GM23248 (cell line): ENCODE data around the gene RPGRIP1. TPM values are rescaled to one million over a fixed set of nuclear protein-coding genes. Genes with fewer than 3 reads are reported as not detected.

Experiments
- DNase-seq: peaks from one replicate; pipeline ENCODE4 v3.0.0-alpha.2; 2015
- H2AFZ ChIP-seq: fragments of 200-600 bp; sonication (generic); 2 replicates; pipeline ENCODE4 v1.6.1; 2016; ENCODE audit warnings: antibody characterized with exemption
- H3F3A ChIP-seq: fragments of 200-600 bp; sonication (generic); 2 replicates; pipeline ENCODE4 v1.6.1; 2016; ENCODE audit warnings: mild to moderate bottlenecking, antibody characterized with exemption, mixed run types; ENCODE audit not compliant: insufficient read depth
- H3K27ac ChIP-seq: fragments of 200-600 bp; sonication (generic); 2 replicates; pipeline ENCODE4 v1.5.1; 2016; ENCODE audit warnings: mild to moderate bottlenecking
- H3K27me3 ChIP-seq: fragments of 200-600 bp; sonication (generic); replicated peaks from 2 replicates; pipeline ENCODE4 v1.6.1; 2016; ENCODE audit warnings: mild to moderate bottlenecking; ENCODE audit not compliant: insufficient read depth
- H3K36me3 ChIP-seq: fragments of 200-600 bp; sonication (generic); 2 replicates; pipeline ENCODE4 v1.6.1; 2016; ENCODE audit warnings: low read depth, mild to moderate bottlenecking
- H3K4me1 ChIP-seq: fragments of 200-600 bp; sonication (generic); 2 replicates; pipeline ENCODE4 v1.6.1; 2016; ENCODE audit warnings: mild to moderate bottlenecking; ENCODE audit not compliant: insufficient read depth
- H3K4me2 ChIP-seq: fragments of 200-600 bp; sonication (generic); one replicate; pipeline ENCODE4 v1.6.1; 2016; ENCODE audit warnings: mild to moderate bottlenecking; ENCODE audit not compliant: unreplicated experiment
- H3K4me3 ChIP-seq: fragments of 200-600 bp; sonication (generic); 2 replicates; pipeline ENCODE4 v1.5.1; 2016; ENCODE audit warnings: mild to moderate bottlenecking
- H3K79me2 ChIP-seq: fragments of 200-600 bp; sonication (generic); 2 replicates; pipeline ENCODE4 v1.6.1; 2016; ENCODE audit warnings: mild to moderate bottlenecking; ENCODE audit not compliant: insufficient read depth
- H3K9ac ChIP-seq: fragments of 200-600 bp; sonication (generic); 2 replicates; pipeline ENCODE4 v1.6.1; 2016; ENCODE audit warnings: mild to moderate bottlenecking
- H3K9me2 ChIP-seq: fragments of 200-600 bp; sonication (generic); 2 replicates; pipeline ENCODE4 v1.6.1; 2016; ENCODE audit warnings: mixed run types, mild to moderate bottlenecking, moderate library complexity; ENCODE audit not compliant: insufficient read depth
- H3K9me3 ChIP-seq: fragments of 200-600 bp; sonication (generic); one replicate; pipeline ENCODE4 v1.6.1; 2017; ENCODE audit warnings: low read depth
- H4K20me1 ChIP-seq: fragments of 200-600 bp; sonication (generic); 2 replicates; pipeline ENCODE4 v1.6.0; 2016; ENCODE audit not compliant: insufficient read depth
- EZH2 ChIP-seq: fragments of 200-600 bp; sonication (generic); IDR thresholded peaks from 2 replicates; pipeline ENCODE4 v1.6.1; 2018; ENCODE audit warnings: antibody characterized with exemption, mild to moderate bottlenecking; ENCODE audit not compliant: insufficient read depth, poor library complexity, severe bottlenecking
- EZH2phosphoT487 ChIP-seq: fragments of 200-600 bp; sonication (generic); IDR thresholded peaks from 2 replicates; pipeline ENCODE4 v1.6.1; 2018; ENCODE audit warnings: antibody characterized with exemption, moderate library complexity, mild to moderate bottlenecking, low read depth; ENCODE audit not compliant: insufficient read depth
- WGBS, 2 experiments: methylation state at CpG; one replicate each; pipeline ENCODE4 v1.1.6; 2015 to 2017; ENCODE audit warnings: low lambda C conversion rate in 2 of 2, low coverage in 1 of 2; ENCODE audit errors: missing lambda C conversion rate in 2 of 2; 5-methylcytosine and 5-hydroxymethylcytosine counted together
- in situ Hi-C: fragments of 300-500 bp; cut with MboI; formaldehyde crosslinking; loops from 2 replicates; pipeline ENCODE4 v1.15.0; 2020
- polyA plus RNA-seq: library from polyadenylated mRNA; unstranded; fragments of >200 nt; fragmentation: Nextera tagmentation; extraction: Ambion mirVana; gene quantifications from 2 replicates; pipeline ENCODE4 v1.2.1, GENCODE V29; 2016
- total RNA-seq: library from RNA; depleted of rRNA; stranded (reverse); fragments of >200 nt; shearing (Covaris generic); gene quantifications from 2 replicates; pipeline ENCODE4 v1.2.3, GENCODE V29; 2014

The RPGRIP1 gene
- total and polyA plus RNA-seq, 2 experiments from 2014 or later = not detected

DNA sequence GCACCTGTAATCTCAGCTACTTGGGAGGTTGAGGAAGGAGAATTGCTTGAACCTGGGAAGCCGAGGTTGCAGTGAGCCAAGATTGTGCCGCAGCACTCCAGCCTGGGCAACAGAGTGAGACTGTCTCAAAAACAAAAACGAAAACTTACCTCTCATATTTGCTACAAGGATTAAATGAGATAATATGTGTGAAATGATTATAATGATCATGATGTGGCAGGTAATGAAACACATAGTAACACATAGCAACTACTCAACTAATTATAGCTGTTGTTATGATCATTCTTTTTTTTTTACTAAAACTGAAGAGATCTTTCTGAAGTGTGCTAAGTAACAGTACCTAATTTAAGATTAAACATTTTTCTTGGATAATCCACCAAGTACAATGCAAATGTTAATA, 30.1 kb downstream of the RPGRIP1 start:
- Histone ChIP-seq H3K36me3 (no peaks in the 10 kb centered on the region), H3K27ac (no peak overlapping the region), H2AFZ (no peak overlapping the region), H3K9me3 (no peaks in the 10 kb centered on the region), H3K79me2 (no peaks in the 10 kb centered on the region), H3K4me2 (no peak overlapping the region), H3K4me1 (no peaks in the 10 kb centered on the region), H3K9ac (no peak overlapping the region), H3K4me3 (no peak overlapping the region), H3K9me2 (no peaks in the 10 kb centered on the region), H3F3A (no peaks in the 10 kb centered on the region), H4K20me1 (no peaks in the 10 kb centered on the region), H3K27me3 (peaks cover 14% of the 10 kb centered on the region)
- WGBS, 2 experiments = 86 to 94% methylated on average over 3 of the region's 3 CpGs
- in situ Hi-C loops = no loop called here
- TF ChIP-seq EZH2phosphoT487 (no peak), EZH2 (no peak)
- DNase-seq = no peak

DNA sequence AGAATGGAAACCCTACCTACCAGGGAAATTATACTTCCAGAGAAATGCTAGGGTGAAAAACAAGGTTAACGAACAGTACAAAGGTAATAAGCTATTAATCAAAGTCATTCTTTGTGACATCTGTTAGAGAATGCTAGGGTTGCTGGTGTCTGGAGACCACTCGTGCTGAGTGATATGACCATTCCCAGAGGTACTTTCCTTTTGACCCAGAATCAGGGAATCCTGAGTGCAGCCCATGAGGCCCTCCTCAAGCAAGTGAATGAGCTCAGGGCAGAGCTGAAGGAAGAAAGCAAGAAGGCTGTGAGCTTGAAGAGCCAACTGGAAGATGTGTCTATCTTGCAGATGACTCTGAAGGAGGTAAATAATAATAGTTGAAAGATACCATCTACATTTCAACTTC, 31.7 kb downstream of the RPGRIP1 start:
- Histone ChIP-seq H3K79me2 (no peaks in the 10 kb centered on the region), H3K36me3 (no peaks in the 10 kb centered on the region), H3F3A (no peaks in the 10 kb centered on the region), H3K9me3 (no peaks in the 10 kb centered on the region), H3K9me2 (no peaks in the 10 kb centered on the region), H3K27me3 (peaks cover 14% of the 10 kb centered on the region), H3K4me2 (no peak overlapping the region), H3K4me3 (no peak overlapping the region), H4K20me1 (no peaks in the 10 kb centered on the region), H2AFZ (no peak overlapping the region), H3K27ac (no peak overlapping the region), H3K9ac (no peak overlapping the region), H3K4me1 (no peaks in the 10 kb centered on the region)
- in situ Hi-C loops = no loop called here
- no peak for DNase-seq
- TF ChIP-seq EZH2phosphoT487 = no peak
- no peak for TF ChIP-seq EZH2
- 26 to 30% methylated on average over 2 of the region's 2 CpGs for WGBS, 2 experiments

- 69% methylated on average over 12 of the region's 12 CpGs for WGBS, 2 experiments
- peaks cover 14% of the 10 kb centered on the region for H3K27me3 ChIP-seq
- no peak for DNase-seq
- no peaks in the 10 kb centered on the region for H4K20me1 ChIP-seq
- H3K9me3 ChIP-seq = no peaks in the 10 kb centered on the region
- no peak overlapping the region for H2AFZ ChIP-seq
- H3K9ac ChIP-seq = no peak overlapping the region
- no peaks in the 10 kb centered on the region for H3F3A ChIP-seq
- no peaks in the 10 kb centered on the region for H3K4me1 ChIP-seq
- no peaks in the 10 kb centered on the region for H3K79me2 ChIP-seq
- no peaks in the 10 kb centered on the region for H3K36me3 ChIP-seq
- H3K9me2 ChIP-seq = no peaks in the 10 kb centered on the region
- no peak for TF ChIP-seq EZH2
- TF ChIP-seq EZH2phosphoT487 = no peak
- in situ Hi-C loops = no loop called here
- H3K4me2 ChIP-seq = no peak overlapping the region
- H3K27ac ChIP-seq = no peak overlapping the region
- no peak overlapping the region for H3K4me3 ChIP-seq
Observed at GRCh38 chr14:21313512-21313911, 33.6 kb downstream of the RPGRIP1 start.

DNA sequence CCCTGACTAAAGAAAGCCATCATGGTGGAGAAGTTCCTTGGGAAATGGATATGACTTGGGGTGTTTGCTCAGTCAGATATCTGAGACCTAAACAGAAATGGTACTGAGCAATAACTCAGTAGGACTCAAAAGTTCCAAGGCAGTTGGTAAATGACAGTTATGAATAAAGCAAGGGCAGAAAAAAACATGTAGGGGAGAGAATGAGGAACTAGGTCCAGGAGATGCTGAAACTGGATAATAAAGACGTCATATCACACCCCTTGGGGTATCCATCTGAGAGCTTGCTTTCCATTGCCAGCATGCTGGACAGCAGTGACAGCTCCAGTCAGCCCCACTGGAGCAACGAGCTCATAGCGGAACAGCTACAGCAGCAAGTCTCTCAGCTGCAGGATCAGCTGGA, 37.5 kb downstream of the RPGRIP1 start:
- WGBS, 2 experiments = 33% methylated on average over 3 of the region's 3 CpGs
- no peak for DNase-seq

DNA sequence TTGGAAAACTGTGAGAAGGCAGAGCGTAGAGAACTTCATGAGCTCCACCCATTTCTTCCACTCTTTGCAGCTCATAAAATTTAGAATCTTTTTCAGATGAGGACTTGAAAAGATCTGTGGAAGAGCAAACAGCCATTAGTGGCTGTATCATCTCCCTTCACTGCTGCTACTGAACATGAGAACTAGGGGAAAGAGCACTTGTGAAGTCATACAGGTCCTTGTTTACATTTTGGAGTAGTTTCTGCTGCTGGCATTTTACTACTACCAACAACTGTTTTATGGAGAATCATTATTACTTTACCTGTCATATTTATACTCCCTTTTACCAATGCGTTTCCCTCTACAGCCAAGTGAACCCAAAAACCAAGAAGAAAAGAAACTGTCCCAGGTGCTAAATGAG, 41.0 kb downstream of the RPGRIP1 start:
- no peaks in the 10 kb centered on the region for H3K36me3 ChIP-seq
- H3K4me1 ChIP-seq = no peaks in the 10 kb centered on the region
- no peak overlapping the region for H2AFZ ChIP-seq
- H3K4me3 ChIP-seq = no peak overlapping the region
- H3K27ac ChIP-seq = no peak overlapping the region
- no peaks in the 10 kb centered on the region for H3K9me2 ChIP-seq
- in situ Hi-C loops = no loop called here
- no peak for TF ChIP-seq EZH2phosphoT487
- no peak for TF ChIP-seq EZH2
- H4K20me1 ChIP-seq = no peaks in the 10 kb centered on the region
- H3K27me3 ChIP-seq = peaks cover 9% of the 10 kb centered on the region; the same call in 1 of the 2 replicates
- H3K79me2 ChIP-seq = no peaks in the 10 kb centered on the region
- no peak for DNase-seq
- WGBS, 2 experiments = 58 to 68% methylated on average over 2 of the region's 2 CpGs
- H3K9me3 ChIP-seq = no peaks in the 10 kb centered on the region
- no peaks in the 10 kb centered on the region for H3F3A ChIP-seq
- H3K9ac ChIP-seq = no peak overlapping the region
- H3K4me2 ChIP-seq = no peak overlapping the region

More for the DNA sequence above, 37.5 kb downstream of the RPGRIP1 start:
- in situ Hi-C loops = no loop called here
- Histone ChIP-seq H3K79me2 (no peaks in the 10 kb centered on the region), H4K20me1 (no peaks in the 10 kb centered on the region), H3K36me3 (no peaks in the 10 kb centered on the region), H3K4me1 (no peaks in the 10 kb centered on the region), H2AFZ (no peak overlapping the region), H3K27ac (no peak overlapping the region), H3K9me3 (no peaks in the 10 kb centered on the region), H3K9me2 (no peaks in the 10 kb centered on the region), H3K4me2 (no peak overlapping the region), H3K9ac (no peak overlapping the region), H3K4me3 (no peak overlapping the region), H3K27me3 (peaks cover 5% of the 10 kb centered on the region; the same call in 1 of the 2 replicates), H3F3A (no peaks in the 10 kb centered on the region)
- TF ChIP-seq EZH2 = no peak
